ENCODE measurements around the gene MRPL47. TPM values are rescaled to one million over a fixed set of nuclear protein-coding genes. Genes with fewer than 3 reads are reported as not detected.

MRPL47 gene
- total and polyA plus RNA-seq, 2 of the 13 experiments (the other 11 are each of a cell fraction or from before 2014, with no cell fraction given): 36.1 to 83.8 TPM

DNA sequence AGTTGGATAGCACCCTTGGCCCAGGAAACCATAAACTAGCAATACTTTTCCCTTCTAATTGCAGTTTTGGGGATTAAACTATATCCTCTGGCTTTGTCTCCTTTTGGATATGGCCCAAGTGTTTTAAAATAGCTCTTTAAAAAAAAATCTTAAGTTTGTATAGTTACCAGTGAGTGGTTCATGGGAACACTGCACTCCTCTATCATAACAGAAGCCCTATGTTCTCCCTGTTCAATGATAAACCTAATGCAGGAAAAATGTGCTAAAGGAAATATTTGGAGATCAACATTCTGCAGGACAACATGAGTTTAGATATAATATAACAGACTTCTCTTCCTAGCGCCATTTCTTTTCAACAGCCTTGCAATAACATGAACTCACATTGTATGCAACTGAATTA, 13.1 kb downstream of the MRPL47 start:
- intact Hi-C loops (cut with micrococcal nuclease; ENCODE audit: unreplicated experiment) (no loop called here), in situ Hi-C loops (cut with HindIII; ENCODE audit: extremely low pct_ligation_motif_present, low pct_unique_long_range_greater_than_20kb) (no loop called here)
- no TSS peak for BruUV-seq (replicated peaks)
- TF ChIP-seq, protein P1, sequence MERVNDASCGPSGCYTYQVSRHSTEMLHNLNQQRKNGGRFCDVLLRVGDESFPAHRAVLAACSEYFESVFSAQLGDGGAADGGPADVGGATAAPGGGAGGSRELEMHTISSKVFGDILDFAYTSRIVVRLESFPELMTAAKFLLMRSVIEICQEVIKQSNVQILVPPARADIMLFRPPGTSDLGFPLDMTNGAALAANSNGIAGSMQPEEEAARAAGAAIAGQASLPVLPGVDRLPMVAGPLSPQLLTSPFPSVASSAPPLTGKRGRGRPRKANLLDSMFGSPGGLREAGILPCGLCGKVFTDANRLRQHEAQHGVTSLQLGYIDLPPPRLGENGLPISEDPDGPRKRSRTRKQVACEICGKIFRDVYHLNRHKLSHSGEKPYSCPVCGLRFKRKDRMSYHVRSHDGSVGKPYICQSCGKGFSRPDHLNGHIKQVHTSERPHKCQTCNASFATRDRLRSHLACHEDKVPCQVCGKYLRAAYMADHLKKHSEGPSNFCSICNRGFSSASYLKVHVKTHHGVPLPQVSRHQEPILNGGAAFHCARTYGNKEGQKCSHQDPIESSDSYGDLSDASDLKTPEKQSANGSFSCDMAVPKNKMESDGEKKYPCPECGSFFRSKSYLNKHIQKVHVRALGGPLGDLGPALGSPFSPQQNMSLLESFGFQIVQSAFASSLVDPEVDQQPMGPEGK (CRISPR knock-in tag; IDR thresholded peaks at IDR 0.05): no peak
- no peak for TF ChIP-seq MXI1 (IDR thresholded peaks at IDR 0.05; ENCODE audit: borderline replicate concordance, low read depth, low read length)
- no peak for TF ChIP-seq POGZ (CRISPR knock-in tag; IDR thresholded peaks at IDR 0.05)
- no peak for TF ChIP-seq SYNCRIP (IDR thresholded peaks at IDR 0.05; ENCODE audit: insufficient read depth, low read depth, low read length)
- TF ChIP-seq, protein P2, sequence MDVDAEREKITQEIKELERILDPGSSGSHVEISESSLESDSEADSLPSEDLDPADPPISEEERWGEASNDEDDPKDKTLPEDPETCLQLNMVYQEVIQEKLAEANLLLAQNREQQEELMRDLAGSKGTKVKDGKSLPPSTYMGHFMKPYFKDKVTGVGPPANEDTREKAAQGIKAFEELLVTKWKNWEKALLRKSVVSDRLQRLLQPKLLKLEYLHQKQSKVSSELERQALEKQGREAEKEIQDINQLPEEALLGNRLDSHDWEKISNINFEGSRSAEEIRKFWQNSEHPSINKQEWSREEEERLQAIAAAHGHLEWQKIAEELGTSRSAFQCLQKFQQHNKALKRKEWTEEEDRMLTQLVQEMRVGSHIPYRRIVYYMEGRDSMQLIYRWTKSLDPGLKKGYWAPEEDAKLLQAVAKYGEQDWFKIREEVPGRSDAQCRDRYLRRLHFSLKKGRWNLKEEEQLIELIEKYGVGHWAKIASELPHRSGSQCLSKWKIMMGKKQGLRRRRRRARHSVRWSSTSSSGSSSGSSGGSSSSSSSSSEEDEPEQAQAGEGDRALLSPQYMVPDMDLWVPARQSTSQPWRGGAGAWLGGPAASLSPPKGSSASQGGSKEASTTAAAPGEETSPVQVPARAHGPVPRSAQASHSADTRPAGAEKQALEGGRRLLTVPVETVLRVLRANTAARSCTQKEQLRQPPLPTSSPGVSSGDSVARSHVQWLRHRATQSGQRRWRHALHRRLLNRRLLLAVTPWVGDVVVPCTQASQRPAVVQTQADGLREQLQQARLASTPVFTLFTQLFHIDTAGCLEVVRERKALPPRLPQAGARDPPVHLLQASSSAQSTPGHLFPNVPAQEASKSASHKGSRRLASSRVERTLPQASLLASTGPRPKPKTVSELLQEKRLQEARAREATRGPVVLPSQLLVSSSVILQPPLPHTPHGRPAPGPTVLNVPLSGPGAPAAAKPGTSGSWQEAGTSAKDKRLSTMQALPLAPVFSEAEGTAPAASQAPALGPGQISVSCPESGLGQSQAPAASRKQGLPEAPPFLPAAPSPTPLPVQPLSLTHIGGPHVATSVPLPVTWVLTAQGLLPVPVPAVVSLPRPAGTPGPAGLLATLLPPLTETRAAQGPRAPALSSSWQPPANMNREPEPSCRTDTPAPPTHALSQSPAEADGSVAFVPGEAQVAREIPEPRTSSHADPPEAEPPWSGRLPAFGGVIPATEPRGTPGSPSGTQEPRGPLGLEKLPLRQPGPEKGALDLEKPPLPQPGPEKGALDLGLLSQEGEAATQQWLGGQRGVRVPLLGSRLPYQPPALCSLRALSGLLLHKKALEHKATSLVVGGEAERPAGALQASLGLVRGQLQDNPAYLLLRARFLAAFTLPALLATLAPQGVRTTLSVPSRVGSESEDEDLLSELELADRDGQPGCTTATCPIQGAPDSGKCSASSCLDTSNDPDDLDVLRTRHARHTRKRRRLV (CRISPR knock-in tag; IDR thresholded peaks at IDR 0.05): no peak
- no peak for TF ChIP-seq SMC3 (IDR thresholded peaks at IDR 0.05; ENCODE audit: low read length)
- TF ChIP-seq XBP1 (CRISPR knock-in tag; IDR thresholded peaks at IDR 0.05): no peak
- no peak for TF ChIP-seq SOX5 (CRISPR knock-in tag; IDR thresholded peaks at IDR 0.05; ENCODE audit: borderline replicate concordance)
- no peak for TF ChIP-seq NBN (conservative IDR thresholded peaks at IDR 0.05)
- no peak for TF ChIP-seq ZNF543 (CRISPR knock-in tag; IDR thresholded peaks at IDR 0.05)
- no peak for TF ChIP-seq ELF1 (CRISPR knock-in tag; IDR thresholded peaks at IDR 0.05)
- no peak for TF ChIP-seq SCMH1 (CRISPR knock-in tag; IDR thresholded peaks at IDR 0.05; ENCODE audit: borderline replicate concordance)
- no peak for TF ChIP-seq IRX3 (CRISPR knock-in tag; IDR thresholded peaks at IDR 0.05; ENCODE audit: borderline replicate concordance, low read depth)
- no peak for TF ChIP-seq AGO2 (optimal IDR thresholded peaks at IDR 0.05; ENCODE audit: low read depth, low read length)
- H3K79me2 ChIP-seq (ENCODE audit: insufficient read depth, low read length): no peaks in the 10 kb centered on the region
- FAIRE-seq (no peak), ATAC-seq (no peak), DNase-seq (ENCODE audit: low spot score) (no peak)
- H3K4me1 ChIP-seq (ENCODE audit: insufficient read depth, low read length): no peaks in the 10 kb centered on the region
- 92% methylated on average over 1 of the region's 1 CpG for WGBS (ENCODE audit: low lambda C conversion rate)
- no peak overlapping the region for H3K27ac ChIP-seq (ENCODE audit: extremely low read length, insufficient read depth, low read length)
- POLR2A ChIA-PET: no interaction called here
- H3K9ac ChIP-seq (ENCODE audit: insufficient read depth, low read depth, low read length): no peak overlapping the region
- no peak overlapping the region for H3K4me2 ChIP-seq (ENCODE audit: low read depth, low read length)
- no peak overlapping the region for H3K4me3 ChIP-seq (replicated peaks in 1 of 3; ENCODE audit: insufficient read depth in 1 of 3, low read depth in 2 of 3, low read length in 3 of 3)
- H3K36me3 ChIP-seq (replicated peaks in 1 of 2; ENCODE audit: control insufficient read depth in 1 of 2, insufficient read depth in 2 of 2, low read length in 2 of 2): peaks cover 7 to 79% of the 10 kb centered on the region in 2 experiments
- no peak overlapping the region for H2AFZ ChIP-seq (ENCODE audit: low read length)
- H3K9me3 ChIP-seq (ENCODE audit: low read length): no peaks in the 10 kb centered on the region
- H3K27me3 ChIP-seq (ENCODE audit: control insufficient read depth in 1 of 2, insufficient read depth in 2 of 2, low read length in 2 of 2): no peaks in the 10 kb centered on the region
- CTCF ChIA-PET (ENCODE audit: low intra/inter-chr PET ratio, low total read pairs): no interaction called here
- H4K20me1 ChIP-seq (ENCODE audit: insufficient read depth, low read length): no peaks in the 10 kb centered on the region
